Measurements from ENCODE around the gene TRA2A.
A peak's percentile ranks its signal among the peaks of the same experiment; 100 is the strongest.
"Not testable (repeated sequence)": the region's sequence is repeated elsewhere in the genome, so short reads cannot be mapped to it uniquely, and the experiment has no call there.

The TRA2A gene

DNA sequence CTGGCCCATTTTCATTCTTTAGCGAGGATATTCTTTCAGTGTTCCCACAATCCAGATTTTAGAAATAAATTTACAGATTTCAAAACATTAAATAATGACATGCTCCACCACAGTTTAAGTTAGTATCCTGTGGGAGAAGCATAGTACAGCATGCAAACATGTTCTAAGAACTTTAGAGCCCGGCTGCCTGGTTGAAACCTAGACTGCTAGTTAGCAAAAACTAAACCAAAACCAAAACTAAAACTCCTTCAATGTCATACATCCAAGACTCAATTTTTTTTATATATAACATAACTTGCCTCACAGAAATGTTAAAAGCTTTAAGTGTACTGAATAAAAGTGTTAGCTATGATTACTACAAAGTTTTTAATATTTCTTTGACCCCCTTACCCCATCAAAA, 17.0 kb downstream of the TRA2A start:
- H3K4me2 ChIP-seq = no peak overlapping the region
- no peak overlapping the region for H3K9ac ChIP-seq
- no peak overlapping the region for H3K4me3 ChIP-seq
- H3K27me3 ChIP-seq = no peaks in the 10 kb centered on the region
- peaks cover 9% of the 10 kb centered on the region; the same call in 1 of the 2 replicates for H3K9me3 ChIP-seq
- peaks cover 99% of the 10 kb centered on the region for H3K36me3 ChIP-seq
- H4K20me1 ChIP-seq = peaks cover 100% of the 10 kb centered on the region
- no peak for TF ChIP-seq Cebpa-rat (IDR thresholded peaks at IDR 0.05)
- no peak overlapping the region for H3K27ac ChIP-seq
- H3K4me1 ChIP-seq = no peaks in the 10 kb centered on the region

DNA sequence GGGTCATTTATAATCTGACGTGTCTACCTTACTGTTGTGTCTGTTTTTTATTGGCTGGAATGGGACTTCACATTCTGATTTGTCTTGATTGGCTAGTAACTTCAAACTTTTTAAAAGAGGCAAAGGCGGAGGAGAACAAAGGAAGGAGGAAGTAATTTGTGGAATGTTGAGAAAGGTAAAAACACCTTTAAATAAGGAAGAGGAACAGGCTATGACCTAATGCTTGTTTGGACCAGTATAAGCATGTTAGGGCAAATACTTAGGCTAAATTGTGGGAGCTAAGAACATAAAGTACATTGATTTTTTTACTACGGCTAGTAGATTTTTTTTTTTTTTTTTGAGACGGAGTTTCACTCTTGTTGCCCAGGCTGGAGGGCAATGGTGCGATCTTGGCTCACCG, 18.0 kb downstream of the TRA2A start:
- H3K4me1 ChIP-seq, H3K9me3 ChIP-seq, H3K27me3 ChIP-seq, H3K27ac ChIP-seq, H3K4me3 ChIP-seq, H3K4me2 ChIP-seq, H3K9ac ChIP-seq: not testable (repeated sequence)
- Histone ChIP-seq H4K20me1 (peaks cover 100% of the 10 kb centered on the region), H3K36me3 (peaks cover 99% of the 10 kb centered on the region)

DNA sequence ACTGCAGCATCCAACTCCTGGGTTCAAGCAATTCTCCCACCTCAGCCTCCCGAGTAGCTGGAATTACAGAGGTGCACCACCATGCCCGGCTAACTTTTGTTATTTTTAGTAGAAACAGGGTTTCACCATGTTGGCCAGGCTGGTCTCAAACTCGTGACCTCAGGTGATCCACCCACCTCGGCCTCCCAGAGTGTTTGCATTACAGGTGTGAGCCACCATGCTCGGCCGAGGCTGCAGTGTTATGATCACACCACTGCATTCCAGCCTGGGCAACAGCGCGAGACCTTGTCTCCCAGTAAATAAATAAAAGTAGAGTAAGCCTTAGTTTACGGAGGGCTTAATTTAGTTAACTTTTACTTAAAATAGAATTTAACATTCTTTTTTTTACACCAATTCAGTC, 37.8 kb downstream of the TRA2A start:
- TF ChIP-seq Cebpa-rat (IDR thresholded peaks at IDR 0.05) = no peak
- Histone ChIP-seq H3K27ac (no peak overlapping the region), H4K20me1 (no peaks in the 10 kb centered on the region), H3K9ac (no peak overlapping the region), H3K9me3 (no peaks in the 10 kb centered on the region), H3K27me3 (no peaks in the 10 kb centered on the region), H3K4me2 (no peak overlapping the region), H3K36me3 (peaks cover 25% of the 10 kb centered on the region), H3K4me3 (no peak overlapping the region), H3K4me1 (peaks cover 16% of the 10 kb centered on the region)

DNA sequence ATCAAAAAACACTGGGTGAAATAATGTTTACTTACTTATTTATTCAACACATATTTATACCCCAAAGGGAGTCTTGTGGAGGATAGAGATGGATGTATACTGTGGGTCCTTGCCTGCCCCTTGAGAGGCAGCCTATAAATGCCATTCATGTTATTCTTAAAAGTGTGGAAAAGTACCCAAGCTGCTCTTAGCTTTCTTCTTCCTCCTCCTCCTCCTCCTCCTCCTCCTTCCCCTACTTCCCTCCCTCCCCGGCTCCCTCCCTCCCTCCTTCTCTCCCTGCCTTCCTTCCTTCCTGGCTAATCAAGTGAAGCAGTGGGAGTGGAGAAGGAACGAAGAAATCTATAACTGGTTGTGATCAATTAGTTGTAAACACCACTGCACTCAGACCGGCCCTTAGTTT, 40.3 kb downstream of the TRA2A start:
- no peak overlapping the region for H3K4me3 ChIP-seq
- H3K4me1 ChIP-seq = peaks cover 16% of the 10 kb centered on the region
- H4K20me1 ChIP-seq = no peaks in the 10 kb centered on the region
- H3K36me3 ChIP-seq = 0 out of 2 replicates have a peak, but pooled peaks cover 8% of the 10 kb centered on the region
- H3K9ac ChIP-seq = no peak overlapping the region
- no peak for TF ChIP-seq Cebpa-rat (IDR thresholded peaks at IDR 0.05)
- H3K27me3 ChIP-seq = no peaks in the 10 kb centered on the region
- H3K27ac ChIP-seq = no peak overlapping the region
- peak overlapping the region; percentile 80 for H3K4me2 ChIP-seq
- no peaks in the 10 kb centered on the region for H3K9me3 ChIP-seq

DNA sequence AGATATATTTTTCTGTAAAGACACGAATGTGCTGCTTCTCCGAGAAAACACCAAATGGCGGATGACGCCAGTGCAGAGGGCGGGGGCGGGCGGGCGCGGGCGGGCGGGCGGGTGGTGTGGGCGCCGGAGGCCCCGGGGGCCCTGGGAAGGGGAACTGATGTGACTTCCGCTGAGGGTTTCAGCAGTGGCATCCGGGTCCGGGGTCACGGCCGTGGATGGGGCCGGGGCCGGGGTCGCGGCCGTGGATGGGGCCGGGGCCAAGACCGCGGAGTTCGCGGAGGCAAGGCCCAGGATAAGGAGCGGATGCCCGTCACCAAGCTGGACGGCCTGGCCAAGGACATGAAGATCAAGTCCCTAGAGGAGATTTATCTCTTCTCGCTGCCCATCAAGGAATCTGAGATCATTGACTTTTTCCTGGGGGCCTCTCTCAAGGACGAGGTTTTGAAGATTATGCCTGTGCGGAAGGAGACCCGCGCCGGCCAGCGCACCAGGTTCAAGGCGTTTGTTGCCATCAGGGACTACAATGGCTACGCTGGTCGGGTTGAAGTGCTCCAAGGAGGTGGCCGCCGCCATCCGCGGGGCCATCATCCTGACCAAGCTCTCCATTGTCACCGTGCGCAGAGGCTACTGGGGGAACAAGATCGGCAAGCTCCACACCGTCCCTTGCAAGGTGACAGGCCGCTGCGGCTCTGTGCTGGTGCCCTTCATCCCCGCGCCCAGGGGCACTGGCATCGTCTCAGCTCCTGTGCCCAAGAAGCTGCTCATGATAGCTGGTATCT, 41.2 kb downstream of the TRA2A start:
- Histone ChIP-seq H3K36me3 (0 out of 2 replicates have a peak, but pooled peaks cover 8% of the 10 kb centered on the region), H3K4me3 (peak overlapping the region; percentile 69), H4K20me1 (no peaks in the 10 kb centered on the region), H3K9ac (peak overlapping the region; percentile 40; the same call in 1 of the 2 replicates), H3K4me2 (peak overlapping the region; percentile 80), H3K9me3 (no peaks in the 10 kb centered on the region), H3K4me1 (peaks cover 16% of the 10 kb centered on the region), H3K27me3 (no peaks in the 10 kb centered on the region), H3K27ac (peak overlapping the region; percentile 79)
- no peak for TF ChIP-seq Cebpa-rat (IDR thresholded peaks at IDR 0.05)

DNA sequence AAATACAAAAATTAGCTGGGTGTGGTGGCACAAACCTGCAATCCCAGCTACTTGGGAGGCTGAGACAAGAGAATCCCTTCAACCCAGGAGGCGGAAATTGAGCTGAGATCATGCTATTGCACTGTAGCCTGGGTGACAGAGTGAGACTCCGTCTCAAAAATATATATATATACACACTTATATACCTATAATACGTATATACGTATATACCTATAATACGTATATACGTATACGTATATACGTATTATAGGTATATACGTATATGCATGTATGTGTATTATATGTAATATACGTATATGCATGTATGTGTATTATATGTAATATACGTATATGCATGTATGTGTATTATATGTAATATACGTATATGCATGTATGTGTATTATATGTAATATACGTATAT, 43.1 kb downstream of the TRA2A start:
- not testable (repeated sequence) for H3K36me3 ChIP-seq, H3K4me3 ChIP-seq, H3K27me3 ChIP-seq, H4K20me1 ChIP-seq, H3K9ac ChIP-seq, H3K9me3 ChIP-seq, H3K27ac ChIP-seq, H3K4me2 ChIP-seq
- peaks cover 16% of the 10 kb centered on the region for H3K4me1 ChIP-seq

DNA sequence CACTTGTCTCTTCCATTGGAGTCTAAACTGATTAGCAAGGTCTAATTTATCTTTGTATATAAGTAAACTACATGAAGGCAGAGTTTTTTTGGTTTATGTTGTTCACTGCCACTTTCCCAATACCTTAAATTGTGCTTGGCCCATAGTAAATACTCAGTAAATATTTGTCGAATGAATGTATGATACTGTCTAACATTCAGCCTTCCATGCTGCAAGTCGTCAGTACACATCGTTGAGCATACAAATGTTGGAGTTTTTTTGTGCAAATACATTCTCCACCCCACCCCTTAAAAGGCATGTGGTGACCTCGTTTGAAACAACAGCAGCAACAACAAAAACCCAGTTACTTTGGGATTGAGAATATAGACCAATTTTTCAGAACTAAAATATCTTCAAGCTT, 44.1 kb downstream of the TRA2A start:
- Histone ChIP-seq H3K36me3 (0 out of 2 replicates have a peak, but pooled peaks cover 4% of the 10 kb centered on the region), H3K4me3 (no peak overlapping the region), H3K4me2 (no peak overlapping the region), H3K27ac (no peak overlapping the region), H3K9me3 (no peaks in the 10 kb centered on the region), H3K4me1 (peaks cover 16% of the 10 kb centered on the region), H4K20me1 (no peaks in the 10 kb centered on the region), H3K27me3 (no peaks in the 10 kb centered on the region), H3K9ac (no peak overlapping the region)
- no peak for TF ChIP-seq Cebpa-rat (IDR thresholded peaks at IDR 0.05)

DNA sequence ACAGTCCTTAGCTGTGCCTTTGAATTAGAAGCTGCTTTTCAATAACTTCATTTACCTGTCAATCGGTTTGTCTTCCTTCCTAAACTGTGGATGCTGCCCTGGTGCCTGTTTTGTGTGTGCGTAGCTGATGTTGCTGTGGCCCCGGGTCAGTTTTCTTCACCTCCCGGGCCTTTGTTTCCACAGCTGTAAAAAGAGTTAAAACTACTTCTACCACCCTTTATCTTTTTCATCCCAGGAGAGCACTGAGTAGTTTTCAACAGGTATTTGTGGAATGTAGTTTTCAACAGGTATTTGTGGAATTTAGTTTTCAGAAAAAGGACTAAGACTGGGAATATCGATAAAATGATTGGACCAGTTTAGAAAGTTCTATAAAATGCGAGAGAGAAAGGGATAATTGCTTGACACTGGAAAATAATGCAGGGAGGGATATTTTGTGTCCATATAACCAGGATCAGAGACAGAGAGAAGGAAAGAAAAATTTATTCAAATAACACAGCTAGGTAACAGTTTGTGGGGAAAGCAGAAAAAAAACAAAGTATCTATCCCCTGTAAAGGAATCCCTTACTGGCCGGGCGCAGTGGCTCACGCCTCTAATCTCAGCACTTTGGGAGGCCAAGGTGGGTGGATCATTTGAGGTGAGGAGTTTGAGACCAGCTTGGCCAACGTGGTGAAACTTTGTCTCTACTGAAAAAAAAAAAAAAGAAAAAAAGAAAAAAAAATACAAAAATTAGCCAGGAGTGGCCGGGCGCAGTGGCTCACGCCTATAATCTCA, 45.6 kb downstream of the TRA2A start:
- Histone ChIP-seq H3K36me3 (no peaks in the 10 kb centered on the region), H3K9me3 (no peaks in the 10 kb centered on the region), H4K20me1 (no peaks in the 10 kb centered on the region), H3K27ac (no peak overlapping the region), H3K4me1 (peaks cover 13% of the 10 kb centered on the region), H3K4me2 (no peak overlapping the region), H3K4me3 (no peak overlapping the region), H3K9ac (no peak overlapping the region), H3K27me3 (no peaks in the 10 kb centered on the region; the same call in 1 of the 2 replicates)
- no peak for TF ChIP-seq Cebpa-rat (IDR thresholded peaks at IDR 0.05)

DNA sequence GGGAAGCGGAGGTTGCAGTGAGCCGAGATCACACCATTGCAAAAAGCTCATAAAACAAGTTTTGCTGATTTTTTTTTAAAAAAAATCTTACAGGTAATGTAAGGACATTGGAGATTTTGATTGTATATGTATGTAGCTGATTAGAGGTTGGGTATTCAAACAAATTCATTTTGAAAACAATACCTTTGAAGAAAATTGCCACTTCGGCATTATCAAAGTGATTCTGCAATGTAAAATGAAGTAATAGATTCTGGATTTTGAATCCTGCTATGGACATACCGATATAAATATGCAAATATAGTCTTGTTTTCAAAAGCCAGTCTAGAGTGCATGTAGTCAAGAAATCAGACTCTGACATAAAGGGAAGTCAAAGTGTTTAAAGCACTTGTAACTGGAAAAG, 49.1 kb downstream of the TRA2A start:
- Histone ChIP-seq H4K20me1 (no peaks in the 10 kb centered on the region), H3K9me3 (no peaks in the 10 kb centered on the region), H3K4me3 (no peak overlapping the region), H3K4me2 (no peak overlapping the region), H3K4me1 (no peaks in the 10 kb centered on the region), H3K9ac (no peak overlapping the region), H3K27ac (no peak overlapping the region), H3K27me3 (peaks cover 17% of the 10 kb centered on the region), H3K36me3 (no peaks in the 10 kb centered on the region)
- TF ChIP-seq Cebpa-rat (IDR thresholded peaks at IDR 0.05) = no peak
